HCT116 (cell line): ENCODE data around the gene ERGIC1. TPM values are rescaled to one million over a fixed set of nuclear protein-coding genes. Genes with fewer than 3 reads are reported as not detected.

Source experiments
- ATAC-seq: fragments of 200-7000 bp; cut with Tn5 transposase; 2 replicates; pipeline ENCODE4 v1.9.1; 2020; ENCODE audit warnings: mild to moderate bottlenecking, moderate library complexity
- BruUV-seq: library from RNA; stranded (reverse); fragments of 400-500 nt; replicated peaks from 2 replicates; lab custom pipeline; 2021; lab: Mats Ljungman, UMichigan
- CTCF ChIA-PET: fragments of 300-600 bp; sonication (Branson Sonifier 250); formaldehyde crosslinking; loops from one replicate; lab custom pipeline; 2021; ENCODE audit warnings: antibody characterized with exemption; lab: Charles Lee
- POLR2A ChIA-PET: fragments of 300-600, 350-600 bp; sonication (Branson Sonifier 250); formaldehyde crosslinking; loops from one replicate; lab custom pipeline; 2021; ENCODE audit warnings: antibody characterized with exemption; lab: Charles Lee
- RAD21 ChIA-PET, 2 experiments: fragments of 300-600 bp; sonication (Branson Sonifier 250); formaldehyde crosslinking; loops; one replicate each; lab custom pipeline; 2023; ENCODE audit warnings: low total read pairs in 2 of 2; ENCODE audit not compliant: uncharacterized antibody in 2 of 2, unreplicated experiment in 2 of 2, low non-redundant PET in 1 of 2; lab: Charles Lee
- DNase-seq: peaks from one replicate; pipeline ENCODE4 v3.0.0-alpha.2; 2010; ENCODE audit warnings: low read depth, low spot score
- H2AFZ ChIP-seq: fragments of 200-600 bp; shearing (Covaris generic), sonication (generic); 2 replicates; pipeline ENCODE4 v1.6.1; 2017; ENCODE audit warnings: low read depth, mixed run types, mixed read lengths, antibody characterized with exemption, low read length; ENCODE audit not compliant: poor library complexity, severe bottlenecking
- H3K27ac ChIP-seq: 2 replicates; pipeline ENCODE4 v1.5.1; 2012; ENCODE audit warnings: low read depth, low read length
- H3K27me3 ChIP-seq: fragments of 200-600 bp; sonication (generic); 2 replicates; pipeline ENCODE4 v1.6.1; 2016; ENCODE audit warnings: mixed run types, low read length, mixed read lengths; ENCODE audit not compliant: insufficient read depth
- H3K36me3 ChIP-seq, 2 experiments: fragments of 200-500 bp in 1 of 2; fragments of 200-600 bp in 1 of 2; sonication (Bioruptor generic) in 1 of 2; sonication (generic) in 1 of 2; 2 replicates each; pipeline versions ENCODE4 v1.5.1 to v1.6.1; 2014 to 2016; ENCODE audit warnings: low read length in 2 of 2, inconsistent platforms in 1 of 2, mixed read lengths in 1 of 2, mixed run types in 1 of 2; ENCODE audit not compliant: insufficient read depth in 2 of 2, control insufficient read depth in 1 of 2
- H3K4me1 ChIP-seq, 2 experiments: fragments of 200-600 bp in 1 of 2; sonication (generic) in 1 of 2; 2 replicates each; pipeline versions ENCODE4 v1.5.1 to v1.6.1; 2012 to 2017; ENCODE audit warnings: low read length in 2 of 2, inconsistent platforms in 1 of 2, mild to moderate bottlenecking in 1 of 2, mixed read lengths in 1 of 2, mixed run types in 1 of 2, moderate library complexity in 1 of 2; ENCODE audit not compliant: insufficient read depth in 2 of 2, control insufficient read depth in 1 of 2
- H3K4me2 ChIP-seq: fragments of 200-600 bp; sonication (generic); 2 replicates; pipeline ENCODE4 v1.6.1; 2017; ENCODE audit warnings: mixed run types, low read length, mixed read lengths
- H3K4me3 ChIP-seq, 2 experiments: fragments of 200-600 bp in 1 of 2; sonication (generic) in 1 of 2; replicated peaks in 1 of 2; 2 replicates each; pipeline ENCODE4 v1.5.1; 2011 to 2016; ENCODE audit warnings: low read length in 2 of 2, control low read depth in 1 of 2, low read depth in 1 of 2, mild to moderate bottlenecking in 1 of 2, mixed read lengths in 1 of 2, mixed run types in 1 of 2
- H3K79me2 ChIP-seq: fragments of 200-600 bp; sonication (generic); 2 replicates; pipeline ENCODE4 v1.6.1; 2017; ENCODE audit warnings: mild to moderate bottlenecking, mixed run types, low read length, moderate library complexity, mixed read lengths; ENCODE audit not compliant: insufficient read depth
- H3K9ac ChIP-seq: fragments of 200-600 bp; sonication (generic); 2 replicates; pipeline ENCODE4 v1.6.1; 2016; ENCODE audit warnings: low read length, mixed read lengths
- H3K9me2 ChIP-seq: fragments of 200-600 bp; sonication (generic), shearing (Covaris generic); 2 replicates; pipeline ENCODE4 v1.6.1; 2017; ENCODE audit warnings: mixed run types, mild to moderate bottlenecking, moderate library complexity; ENCODE audit not compliant: insufficient read depth
- H3K9me3 ChIP-seq, 2 experiments: fragments of 200-500 bp in 1 of 2; fragments of 200-600 bp in 1 of 2; sonication (Bioruptor generic) in 1 of 2; sonication (generic) in 1 of 2; 2 replicates each; pipeline ENCODE4 v1.6.1; 2014 to 2017; ENCODE audit warnings: low read length in 2 of 2, mixed read lengths in 2 of 2, inconsistent platforms in 1 of 2, low read depth in 1 of 2, mild to moderate bottlenecking in 1 of 2, mixed run types in 1 of 2, moderate library complexity in 1 of 2; ENCODE audit not compliant: control insufficient read depth in 1 of 2, insufficient read depth in 1 of 2
- H4K20me1 ChIP-seq: fragments of 200-600 bp; sonication (generic), shearing (Covaris generic); 2 replicates; pipeline ENCODE4 v1.6.1; 2017; ENCODE audit warnings: mixed run types, mild to moderate bottlenecking, moderate library complexity; ENCODE audit not compliant: insufficient read depth
- CEBPB ChIP-seq: IDR thresholded peaks from 2 replicates; pipeline ENCODE4 v1.6.1; 2012; ENCODE audit warnings: low read depth
- EZH2 ChIP-seq: fragments of 200-600 bp; sonication (generic); IDR thresholded peaks from 2 replicates; pipeline ENCODE4 v1.6.1; 2017; ENCODE audit warnings: antibody characterized with exemption, mixed run types
- RAD21 ChIP-seq: IDR thresholded peaks from 2 replicates; pipeline ENCODE4 v1.6.1; 2012; ENCODE audit warnings: low read depth, mild to moderate bottlenecking
- SRF ChIP-seq: IDR thresholded peaks from 2 replicates; pipeline ENCODE4 v1.6.1; 2012; ENCODE audit warnings: low read depth
- ZFX ChIP-seq: fragments of 450-650 bp; IDR thresholded peaks from 2 replicates; pipeline ENCODE4 v1.6.1; 2017
- intact Hi-C: fragments of 100-400 bp; cut with micrococcal nuclease; formaldehyde crosslinking; loops from 2 replicates; pipeline ENCODE4 v1.10.0; 2022
- total RNA-seq: library from RNA; stranded (reverse); gene quantifications from one replicate; pipeline ENCODE4 v1.2.1, GENCODE V29; 2021; ENCODE audit not compliant: unreplicated experiment
- TF ChIP-seq, protein P1 (sequence below), 3 experiments: fragments of 200-600 bp in 1 of 3; sonication (generic) in 1 of 3; IDR thresholded peaks in 2 of 3; conservative IDR thresholded peaks in 1 of 3; 2 replicates each; pipeline ENCODE4 v1.5.1; 2012 to 2017; ENCODE audit warnings: low read depth in 2 of 3, low read length in 2 of 3, antibody characterized with exemption in 1 of 3, borderline replicate concordance in 1 of 3, control low read depth in 1 of 3, mild to moderate bottlenecking in 1 of 3, mixed read lengths in 1 of 3, mixed run types in 1 of 3, moderate library complexity in 1 of 3; ENCODE audit not compliant: insufficient read depth in 1 of 3

Gene ERGIC1
- total RNA-seq, 1 experiment from 2014 or later = 73.3 TPM

DNA sequence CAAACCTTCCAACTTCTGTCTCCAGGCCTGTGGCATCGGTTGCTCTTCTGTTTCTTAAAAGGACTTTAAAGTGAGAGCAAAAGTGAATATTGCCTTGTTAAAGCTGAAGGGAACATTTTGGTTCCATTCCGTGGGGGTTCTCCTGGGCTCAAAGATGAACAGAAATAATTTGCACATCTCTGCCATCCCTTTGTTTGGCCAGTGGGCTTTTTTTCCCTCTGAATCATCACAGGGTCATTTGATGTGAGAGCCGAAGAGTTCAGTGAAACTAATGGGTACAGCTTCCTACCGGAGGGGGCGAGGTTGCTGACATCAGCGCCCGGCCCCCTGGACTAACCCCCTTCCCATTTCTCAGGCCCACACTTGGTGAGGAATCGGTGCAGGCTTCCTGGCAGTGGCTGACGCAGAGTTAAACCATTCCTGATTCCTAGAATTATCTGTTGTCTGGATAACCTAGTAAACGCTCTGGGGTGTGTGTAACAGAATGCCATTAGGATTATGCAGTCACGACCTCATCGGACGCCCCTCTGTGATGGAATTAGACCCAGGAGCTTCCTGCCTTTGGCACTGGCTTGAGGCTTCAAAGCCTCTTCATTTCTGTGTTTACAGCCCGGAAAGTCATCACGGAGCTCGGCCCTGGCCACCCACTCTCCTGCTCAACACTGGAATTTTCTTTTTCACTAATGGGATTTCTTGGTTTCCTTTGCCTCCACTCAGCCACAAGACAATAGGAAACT lies 63.6 kb downstream of the ERGIC1 start:
- Histone ChIP-seq H3K4me1 (peaks cover 0 to 7% of the 10 kb centered on the region in 2 experiments; a peak in 2 of 4 replicates), H3K27ac (no peak overlapping the region), H3K9ac (no peak overlapping the region), H3K36me3 (no peaks in the 10 kb centered on the region), H3K4me2 (no peak overlapping the region), H3K9me3 (no peaks in the 10 kb centered on the region)
- ATAC-seq = no peak
- DNase-seq = no peak
- ChIA-PET POLR2A (interaction anchor here (0.9 kb wide), 1 partner anchor 127 kb away, joined by 5 read pairs; the partner anchor contains the start of gene DUSP1), CTCF (no interaction called here), RAD21 (interaction anchor here in 1 of 2 experiments (0.6 kb wide), 1 partner anchor 246 kb away, joined by 5 read pairs; no protein-coding TSS in a partner anchor)
- intact Hi-C loops = no loop called here
- no peak for TF ChIP-seq EZH2
- no peak for TF ChIP-seq ZFX
- no peak for TF ChIP-seq SRF
- no peak for TF ChIP-seq RAD21
- no peak for TF ChIP-seq CEBPB
- TF ChIP-seq, protein P1, sequence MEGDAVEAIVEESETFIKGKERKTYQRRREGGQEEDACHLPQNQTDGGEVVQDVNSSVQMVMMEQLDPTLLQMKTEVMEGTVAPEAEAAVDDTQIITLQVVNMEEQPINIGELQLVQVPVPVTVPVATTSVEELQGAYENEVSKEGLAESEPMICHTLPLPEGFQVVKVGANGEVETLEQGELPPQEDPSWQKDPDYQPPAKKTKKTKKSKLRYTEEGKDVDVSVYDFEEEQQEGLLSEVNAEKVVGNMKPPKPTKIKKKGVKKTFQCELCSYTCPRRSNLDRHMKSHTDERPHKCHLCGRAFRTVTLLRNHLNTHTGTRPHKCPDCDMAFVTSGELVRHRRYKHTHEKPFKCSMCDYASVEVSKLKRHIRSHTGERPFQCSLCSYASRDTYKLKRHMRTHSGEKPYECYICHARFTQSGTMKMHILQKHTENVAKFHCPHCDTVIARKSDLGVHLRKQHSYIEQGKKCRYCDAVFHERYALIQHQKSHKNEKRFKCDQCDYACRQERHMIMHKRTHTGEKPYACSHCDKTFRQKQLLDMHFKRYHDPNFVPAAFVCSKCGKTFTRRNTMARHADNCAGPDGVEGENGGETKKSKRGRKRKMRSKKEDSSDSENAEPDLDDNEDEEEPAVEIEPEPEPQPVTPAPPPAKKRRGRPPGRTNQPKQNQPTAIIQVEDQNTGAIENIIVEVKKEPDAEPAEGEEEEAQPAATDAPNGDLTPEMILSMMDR (IDR thresholded peaks at IDR 0.05 in 2 of 3, conservative IDR thresholded peaks at IDR 0.05 in 1 of 3; ENCODE audit: borderline replicate concordance in 1 of 3, insufficient read depth in 1 of 3, low read depth in 2 of 3, low read length in 2 of 3) = no peak
- TF ChIP-seq, all 23 proteins: peak for 0
- H4K20me1 ChIP-seq = no peaks in the 10 kb centered on the region
- no peak overlapping the region for H3K4me3 ChIP-seq
- no peak overlapping the region for H2AFZ ChIP-seq
- no peaks in the 10 kb centered on the region for H3K9me2 ChIP-seq
- no peaks in the 10 kb centered on the region for H3K27me3 ChIP-seq
- H3K79me2 ChIP-seq = no peaks in the 10 kb centered on the region
- TSS peak; percentile 17 for BruUV-seq
